ENCODE measurements around the gene EVA1A. TPM values are rescaled to one million over a fixed set of nuclear protein-coding genes. Genes with fewer than 3 reads are reported as not detected.

EVA1A gene
- total and polyA plus RNA-seq, 2 of the 8 experiments (the other 6 are each of a cell fraction or from before 2014, with no cell fraction given): 2.4 to 4.3 TPM

- Histone ChIP-seq H4K20me1 (replicated peaks in 1 of 2; ENCODE audit: control insufficient read depth in 1 of 2, insufficient read depth in 2 of 2, low read length in 2 of 2) (no peaks in the 10 kb centered on the region), H3K36me3 (ENCODE audit: control insufficient read depth in 2 of 4, insufficient read depth in 4 of 4, low read length in 3 of 4) (no peaks in the 10 kb centered on the region), H3K14ac (ENCODE audit: insufficient read length) (no peak overlapping the region), H4K8ac (ENCODE audit: extremely low read depth, insufficient read depth, low read length) (no peak overlapping the region), H3K4me1 (replicated peaks in 1 of 4; ENCODE audit: control insufficient read depth in 3 of 4, insufficient read depth in 4 of 4, low read length in 3 of 4) (peaks cover 0 to 5% (median under 1%) of the 10 kb centered on the region in 4 experiments; a peak in 2 of 7 replicates), H2BK20ac (ENCODE audit: low read length) (no peak overlapping the region), H3K23me2 (ENCODE audit: low read depth, low read length) (no peaks in the 10 kb centered on the region), H3K23ac (ENCODE audit: insufficient read length) (no peak overlapping the region), H2BK12ac (ENCODE audit: low read depth, low read length) (no peak overlapping the region), H4K91ac (replicated peaks; ENCODE audit: insufficient read length, low read length) (no peak overlapping the region), H3K4me2 (ENCODE audit: insufficient read depth in 1 of 2, low read depth in 2 of 2, low read length in 2 of 2) (no peak overlapping the region), H2AK5ac (ENCODE audit: low read depth, low read length) (no peak overlapping the region), H3K79me2 (ENCODE audit: control insufficient read depth in 1 of 2, insufficient read depth in 2 of 2, low read length in 2 of 2) (no peaks in the 10 kb centered on the region), H3K4ac (replicated peaks; ENCODE audit: insufficient read length, low read depth, low read length) (no peak overlapping the region), H3K4me3 (ENCODE audit: extremely low read depth in 1 of 4, insufficient read depth in 2 of 4, low read depth in 3 of 4, low read length in 4 of 4) (no peak overlapping the region), H3K9me3 (ENCODE audit: insufficient read depth in 2 of 2, low read depth in 1 of 2, low read length in 1 of 2) (no peaks in the 10 kb centered on the region), H3K79me1 (ENCODE audit: low read depth, low read length) (no peaks in the 10 kb centered on the region), H3K18ac (ENCODE audit: extremely low read depth, low read length) (no peak overlapping the region), H3K27ac (ENCODE audit: low read depth, low read length) (no peak overlapping the region), H4K5ac (ENCODE audit: insufficient read length, low read depth, low read length) (no peak overlapping the region), H3K56ac (replicated peaks; ENCODE audit: insufficient read length, low read depth, low read length) (no peak overlapping the region), H2BK15ac (ENCODE audit: low read length) (no peak overlapping the region), H2AFZ (ENCODE audit: low read length) (no peak overlapping the region), H2BK120ac (replicated peaks; ENCODE audit: low read depth, low read length) (no peak overlapping the region), H2BK5ac (ENCODE audit: low read depth, low read length) (no peak overlapping the region), H3K9ac (replicated peaks in 1 of 4; ENCODE audit: extremely low read depth in 1 of 4, low read depth in 3 of 4, low read length in 3 of 4) (no peak overlapping the region), H3K27me3 (replicated peaks in 1 of 4; ENCODE audit: control insufficient read depth in 3 of 4, extremely low read depth in 1 of 4, insufficient read depth in 3 of 4, low read length in 3 of 4) (no peaks in the 10 kb centered on the region)
- DNase-seq (ENCODE audit: low read depth in 1 of 2, low spot score in 2 of 2): no peak
- no peak for FAIRE-seq
- 90% methylated on average over 5 of the region's 5 CpGs; no CpG with 5 or more reads in 1 of the 2 experiments for WGBS, 2 experiments (ENCODE audit: extremely low coverage in 1 of 2, insufficient coverage in 1 of 2, insufficient read length in 1 of 2, insufficient replicate concordance in 2 of 2, low coverage in 1 of 2, low lambda C conversion rate in 2 of 2, missing lambda C conversion rate in 1 of 2)
- ChIA-PET CTCF (ENCODE audit: partially characterized antibody) (interaction anchor here (0.6 to 1.8 kb wide), 4 partner anchors 45 to 395 kb away, joined by 3 to 7 read pairs (median 4); no protein-coding TSS in a partner anchor), POLR2A (ENCODE audit: partially characterized antibody) (no interaction called here)
- no peak for TF ChIP-seq RXRA (IDR thresholded peaks at IDR 0.05; ENCODE audit: insufficient read depth, low read depth, low read length)
- no peak for TF ChIP-seq MAFK (IDR thresholded peaks at IDR 0.05; ENCODE audit: low read depth, low read length)
- TF ChIP-seq CTBP2 (IDR thresholded peaks at IDR 0.05; ENCODE audit: borderline replicate concordance, insufficient read depth, insufficient read length, low read length): no peak
- no peak for TF ChIP-seq RBBP5 (IDR thresholded peaks at IDR 0.05; ENCODE audit: borderline replicate concordance, low read depth, low read length)
- TF ChIP-seq SP2 (IDR thresholded peaks at IDR 0.05; ENCODE audit: low read length): no peak
- TF ChIP-seq ATF2 (IDR thresholded peaks at IDR 0.05; ENCODE audit: low read length): no peak
- no peak for TF ChIP-seq RFX5 (IDR thresholded peaks at IDR 0.05; ENCODE audit: borderline replicate concordance, low read depth, low read length)
- no peak for TF ChIP-seq TAF7 (optimal IDR thresholded peaks at IDR 0.05; ENCODE audit: borderline replicate concordance, low read depth, low read length)
- TF ChIP-seq EP300 (IDR thresholded peaks at IDR 0.05; ENCODE audit: borderline replicate concordance in 1 of 2, low read depth in 2 of 2, low read length in 2 of 2): no peak
- no peak for TF ChIP-seq BRCA1 (IDR thresholded peaks at IDR 0.05; ENCODE audit: low read depth, low read length)
Measured at GRCh38 chr2:75525434-75526310, 35.1 kb downstream of the EVA1A start.

All from H1 (cell line).